Muscle of leg (tissue), 11 donors: ENCODE measurements around the gene IFNA8. TPM values are rescaled to one million over a fixed set of nuclear protein-coding genes. Genes with fewer than 3 reads are reported as not detected.

ENCODE experiments used
- DNase-seq: peaks from one replicate; pipeline ENCODE4 v3.0.0; 2013
- H3K27ac ChIP-seq: one replicate; pipeline ENCODE4 v1.5.1; 2013; ENCODE audit warnings: mild to moderate bottlenecking, low read length, control low read depth
- H3K27me3 ChIP-seq: one replicate; pipeline ENCODE4 v1.6.1; 2013; ENCODE audit warnings: low read length; ENCODE audit not compliant: control insufficient read depth, insufficient read depth
- H3K36me3 ChIP-seq: one replicate; pipeline ENCODE4 v1.6.1; 2013; ENCODE audit warnings: low read length; ENCODE audit not compliant: control insufficient read depth, insufficient read depth
- H3K4me1 ChIP-seq: one replicate; pipeline ENCODE4 v1.6.1; 2013; ENCODE audit warnings: low read length; ENCODE audit not compliant: control insufficient read depth, insufficient read depth
- H3K4me3 ChIP-seq: one replicate; pipeline ENCODE4 v1.5.1; 2013; ENCODE audit warnings: low read length, control low read depth
- H3K9me3 ChIP-seq: replicated peaks from 2 replicates; pipeline ENCODE4 v1.6.1; 2013; ENCODE audit warnings: low read depth, low read length; ENCODE audit not compliant: control insufficient read depth
- WGBS: methylation state at CpG from one replicate; pipeline ENCODE4 v1.1.5; 2013; ENCODE audit warnings: missing lambda C conversion rate; ENCODE audit not compliant: insufficient coverage; 5-methylcytosine and 5-hydroxymethylcytosine counted together
- polyA plus RNA-seq, 8 donors: library from polyadenylated mRNA; unstranded; fragments of 120-200 nt; gene quantifications; one replicate each; pipeline versions ENCODE4 v1.2.1 to v1.2.3, GENCODE V29; 2013; ENCODE audit warnings: inconsistent platforms in 1 of 8, low replicate concordance in 1 of 8; ENCODE audit not compliant: insufficient read length in 8 of 8, insufficient read depth in 1 of 8
- total RNA-seq: library from RNA; stranded (reverse); fragments of 120-200 nt; gene quantifications from one replicate; pipeline ENCODE4 v1.2.4, GENCODE V29; 2013

IFNA8 gene
- total and polyA plus RNA-seq, 9 donors = not detected

DNA sequence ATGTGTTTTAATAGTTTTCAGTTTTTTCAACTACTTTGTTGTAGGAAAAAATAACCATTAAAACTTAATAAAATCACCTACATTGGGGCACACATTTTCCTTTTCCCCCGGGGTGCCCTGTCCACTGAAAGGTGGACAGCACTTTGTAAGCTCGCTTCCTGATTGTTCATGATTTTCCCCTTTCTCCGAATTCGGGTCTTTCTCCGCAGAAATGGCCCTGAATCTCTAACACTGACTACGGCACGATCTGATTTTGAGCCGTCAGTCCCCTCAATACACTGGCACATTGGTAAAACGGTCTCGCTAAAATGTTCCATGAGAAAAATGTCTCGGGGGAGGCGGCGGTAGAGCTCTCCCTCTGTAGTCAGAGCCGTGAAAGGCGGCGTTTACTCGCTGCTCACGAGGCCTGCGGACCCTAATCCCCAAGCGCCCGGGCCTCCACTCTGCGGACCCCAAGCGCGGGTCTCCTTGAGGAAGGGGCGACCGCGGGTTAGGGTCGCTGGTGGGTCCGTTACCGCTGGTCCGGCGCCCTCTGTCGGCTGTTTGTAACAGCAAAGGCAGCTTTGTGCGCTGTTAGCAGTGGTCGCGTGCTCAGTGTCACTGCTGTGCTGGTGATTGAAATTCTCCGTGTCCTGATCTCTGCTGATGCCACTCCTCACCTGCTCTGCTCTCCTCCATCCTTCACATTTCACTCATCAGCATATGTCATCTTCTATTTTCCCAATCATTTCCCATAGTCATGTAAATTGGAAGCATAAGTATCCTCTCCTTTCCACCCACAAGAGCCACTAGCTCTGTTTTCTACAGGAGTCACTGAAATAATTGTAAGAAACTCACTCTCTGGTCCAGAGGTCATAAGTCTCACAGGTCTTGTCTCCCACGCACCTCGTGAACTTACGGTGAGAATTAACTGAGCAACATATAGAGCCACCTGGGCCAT, 12.9 kb upstream of the IFNA8 start:
- peaks cover 27% of the 10 kb centered on the region for H3K27me3 ChIP-seq
- H3K36me3 ChIP-seq = no peaks in the 10 kb centered on the region
- H3K9me3 ChIP-seq = no peaks in the 10 kb centered on the region
- 5% methylated on average over 34 of the region's 40 CpGs for WGBS
- peaks cover 3% of the 10 kb centered on the region for H3K4me1 ChIP-seq
- peak; percentile 46 for DNase-seq
- H3K4me3 ChIP-seq = peak overlapping the region; percentile 42
- H3K27ac ChIP-seq = no peak overlapping the region

DNA sequence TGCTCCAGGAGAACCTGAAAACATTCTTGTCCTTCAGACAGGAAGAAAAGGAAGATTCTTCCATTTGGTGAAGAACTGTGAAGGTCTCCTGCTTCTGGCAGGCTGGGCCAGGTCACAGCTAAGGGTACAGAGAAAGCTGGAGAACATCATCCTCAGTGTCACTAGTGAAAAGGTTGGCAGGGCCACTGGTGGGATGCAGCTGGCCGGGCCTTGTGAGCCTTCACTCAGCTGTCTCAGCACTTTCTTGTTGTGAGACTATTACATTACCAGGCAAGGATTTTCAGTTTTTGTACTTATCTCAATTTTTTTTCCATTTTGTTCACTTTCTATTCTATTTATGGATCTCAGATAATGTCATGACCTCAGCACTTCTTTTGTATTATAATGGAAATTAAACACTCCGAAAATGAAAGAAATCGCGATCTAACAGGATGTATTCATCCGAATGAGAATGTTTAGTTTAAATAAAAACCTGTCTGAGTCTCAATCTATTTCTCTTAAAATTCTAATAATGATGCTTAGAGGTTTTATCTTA, 9.9 kb upstream of the IFNA8 start:
- 60% methylated on average over 1 of the region's 5 CpGs for WGBS

DNA sequence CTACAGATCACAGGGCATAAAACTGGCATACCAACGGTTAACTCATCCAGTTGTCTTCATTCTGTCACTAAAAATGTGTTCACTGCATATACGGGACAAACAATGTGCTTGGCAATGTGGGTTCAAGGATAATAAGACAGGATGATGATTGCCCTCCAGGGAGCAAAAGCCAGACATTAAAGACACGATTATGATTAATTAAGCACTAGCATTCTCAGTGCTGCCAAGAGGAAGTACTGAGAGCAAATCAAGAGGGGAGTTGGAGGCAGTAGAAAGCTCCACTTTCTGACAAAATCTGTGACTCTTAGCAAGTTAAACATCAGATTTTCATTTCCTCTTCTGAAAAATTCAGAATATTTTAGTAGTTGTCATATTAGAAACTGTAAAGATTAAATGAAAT, 9.0 kb upstream of the IFNA8 start:
- Histone ChIP-seq H3K4me1 (peaks cover 12% of the 10 kb centered on the region), H3K9me3 (no peaks in the 10 kb centered on the region), H3K27me3 (peaks cover 29% of the 10 kb centered on the region), H3K27ac (no peak overlapping the region), H3K36me3 (no peaks in the 10 kb centered on the region), H3K4me3 (no peak overlapping the region)
- no peak for DNase-seq
- 14% methylated on average over 1 of the region's 3 CpGs for WGBS

More for the DNA sequence above, 9.9 kb upstream of the IFNA8 start:
- H3K9me3 ChIP-seq = no peaks in the 10 kb centered on the region
- H3K27ac ChIP-seq = no peak overlapping the region
- H3K27me3 ChIP-seq = peaks cover 29% of the 10 kb centered on the region
- H3K4me1 ChIP-seq = peaks cover 12% of the 10 kb centered on the region
- no peak for DNase-seq
- no peaks in the 10 kb centered on the region for H3K36me3 ChIP-seq
- no peak overlapping the region for H3K4me3 ChIP-seq

DNA sequence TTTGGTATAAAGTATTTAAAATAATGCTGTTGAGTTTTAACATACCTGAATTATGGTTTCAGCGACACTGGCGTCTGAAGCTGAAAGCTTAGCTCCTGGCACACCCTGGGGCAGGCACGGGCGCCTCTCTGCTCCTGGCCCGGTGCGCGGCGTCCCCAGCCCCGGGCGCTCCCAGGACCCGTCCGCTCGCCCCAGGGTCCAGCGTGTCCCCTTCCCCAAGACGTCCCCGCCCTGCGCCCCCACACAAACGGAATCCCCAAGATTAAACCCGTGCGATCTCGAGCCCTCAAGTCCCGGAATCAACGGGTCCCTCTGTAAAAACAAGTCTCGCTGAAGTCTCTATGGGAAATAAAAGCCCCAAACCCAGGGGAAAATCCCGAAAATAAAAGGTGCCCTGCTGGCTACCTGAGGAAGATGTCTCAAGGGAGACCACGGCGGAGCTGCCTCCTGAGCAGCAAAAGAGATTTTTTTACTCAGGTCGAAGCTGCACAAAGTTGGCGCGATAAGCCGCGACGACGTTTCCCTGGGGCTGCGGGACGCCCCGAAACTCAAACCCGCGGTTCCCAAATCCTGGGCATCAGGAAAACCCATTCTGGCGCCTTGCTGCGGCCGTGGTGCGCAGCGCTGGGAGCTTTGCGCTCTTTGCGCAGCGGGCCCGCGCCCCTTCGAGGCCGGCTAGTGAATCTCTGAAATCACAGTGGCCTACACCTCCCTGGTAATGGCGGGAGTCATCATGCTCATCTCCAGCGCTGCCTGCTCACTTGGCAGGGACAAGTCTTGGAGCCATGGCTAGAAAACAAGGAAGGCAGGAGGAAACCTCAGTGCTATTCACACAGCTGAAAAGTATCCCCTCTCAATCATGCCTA, 6.3 kb upstream of the IFNA8 start:
- WGBS = under 1% methylated on average over 46 of the region's 53 CpGs
- H3K4me1 ChIP-seq = peaks cover 8% of the 10 kb centered on the region
- H3K9me3 ChIP-seq = no peaks in the 10 kb centered on the region
- peak overlapping the region; percentile 18 for H3K4me3 ChIP-seq
- H3K36me3 ChIP-seq = no peaks in the 10 kb centered on the region
- peaks cover 20% of the 10 kb centered on the region for H3K27me3 ChIP-seq
- no peak for DNase-seq
- no peak overlapping the region for H3K27ac ChIP-seq

DNA sequence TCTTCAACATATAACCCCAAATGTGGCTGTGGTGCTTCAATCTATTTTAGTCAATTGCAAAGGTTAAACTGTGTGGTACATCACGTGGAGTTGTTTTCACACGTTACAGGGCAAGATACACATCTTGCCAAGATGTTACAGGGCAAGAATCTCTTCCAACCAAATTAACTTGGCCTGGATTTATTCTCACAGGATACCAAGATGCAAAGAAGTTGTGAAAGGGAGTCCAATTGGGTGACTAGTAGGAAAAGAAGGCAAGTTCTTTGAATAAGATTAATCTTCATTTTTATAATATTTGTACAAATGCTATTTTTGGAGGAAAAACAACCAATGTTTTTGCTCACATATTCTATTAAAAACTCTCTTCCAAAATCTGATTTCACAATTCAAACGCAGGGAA, 4.8 kb upstream of the IFNA8 start:
- H3K9me3 ChIP-seq = no peaks in the 10 kb centered on the region
- H3K27ac ChIP-seq = no peak overlapping the region
- no peak overlapping the region for H3K4me3 ChIP-seq
- DNase-seq = no peak
- no peaks in the 10 kb centered on the region for H3K36me3 ChIP-seq
- H3K4me1 ChIP-seq = peaks cover 8% of the 10 kb centered on the region
- no CpG with 5 or more reads among the region's 3 CpGs for WGBS
- peaks cover 18% of the 10 kb centered on the region for H3K27me3 ChIP-seq

DNA sequence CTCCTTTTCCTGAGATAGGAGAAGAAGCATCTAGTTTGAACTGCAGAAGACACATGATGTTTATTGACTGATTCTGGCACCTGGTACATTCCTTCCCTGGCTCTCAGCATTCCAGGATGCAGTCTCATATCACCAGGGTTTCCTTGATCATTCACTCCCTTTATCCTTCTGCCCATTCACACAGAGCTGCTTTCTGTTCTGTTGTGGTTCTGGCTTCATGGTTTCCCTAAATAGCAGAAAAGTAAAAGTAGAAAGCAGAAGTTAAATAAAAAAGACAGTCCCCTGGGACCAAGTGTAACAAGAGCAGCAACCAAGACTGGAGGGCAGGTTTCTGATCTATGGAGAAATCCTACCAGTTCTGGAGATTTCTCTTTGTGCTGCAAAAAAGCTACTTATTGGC, 3.2 kb downstream of the IFNA8 start:
- no peaks in the 10 kb centered on the region for H3K4me1 ChIP-seq
- no peaks in the 10 kb centered on the region for H3K9me3 ChIP-seq
- no peak overlapping the region for H3K4me3 ChIP-seq
- no peaks in the 10 kb centered on the region for H3K27me3 ChIP-seq
- H3K27ac ChIP-seq = no peak overlapping the region
- H3K36me3 ChIP-seq = no peaks in the 10 kb centered on the region
- no peak for DNase-seq

DNA sequence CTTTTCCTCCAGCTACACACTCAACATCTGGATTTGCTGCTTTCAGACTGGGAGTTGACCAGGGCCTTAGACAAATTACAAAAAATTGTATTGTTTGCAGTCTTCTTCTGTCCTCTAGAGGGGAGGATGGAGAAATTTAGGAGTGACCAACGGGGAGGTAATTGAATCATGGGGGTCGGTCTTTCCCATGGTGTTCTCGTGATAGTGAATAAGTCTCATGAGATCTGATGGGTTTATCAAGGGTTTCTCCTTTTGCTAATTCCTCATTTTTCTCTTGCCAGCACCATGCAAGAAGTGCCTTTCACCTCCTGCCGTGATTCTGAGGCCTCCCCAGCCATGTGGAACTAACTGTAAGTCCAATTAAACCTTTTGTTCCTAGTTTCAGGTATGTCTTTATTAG, 4.2 kb downstream of the IFNA8 start:
- Histone ChIP-seq H3K27me3 (no peaks in the 10 kb centered on the region), H3K4me1 (no peaks in the 10 kb centered on the region), H3K27ac (no peak overlapping the region), H3K36me3 (no peaks in the 10 kb centered on the region), H3K9me3 (no peaks in the 10 kb centered on the region), H3K4me3 (no peak overlapping the region)
- no CpG with 5 or more reads among the region's 4 CpGs for WGBS
- DNase-seq = no peak

DNA sequence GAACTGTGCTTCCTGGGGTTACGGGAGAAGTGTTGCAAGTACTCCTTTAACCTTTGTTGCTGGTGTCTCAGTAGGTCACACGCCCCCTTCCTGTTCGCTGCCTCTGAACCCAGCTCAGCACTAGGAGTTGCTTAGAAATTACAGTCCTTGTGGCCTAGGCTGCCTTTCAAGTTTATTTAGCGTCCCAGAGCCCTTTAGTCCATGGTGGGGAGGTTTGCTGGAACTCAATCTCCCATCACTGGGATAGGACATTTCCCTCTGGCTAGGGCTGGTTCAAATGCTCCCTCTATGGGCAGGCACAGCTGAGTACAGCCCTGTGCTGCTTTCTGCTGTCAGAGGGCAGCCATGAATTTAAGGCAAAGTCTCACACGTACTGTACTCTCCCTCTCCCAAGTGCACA, 4.7 kb downstream of the IFNA8 start:
- no peak overlapping the region for H3K27ac ChIP-seq
- no peak overlapping the region for H3K4me3 ChIP-seq
- H3K4me1 ChIP-seq = no peaks in the 10 kb centered on the region
- no peaks in the 10 kb centered on the region for H3K27me3 ChIP-seq
- no peaks in the 10 kb centered on the region for H3K36me3 ChIP-seq
- DNase-seq = no peak
- WGBS = 60% methylated on average over 3 of the region's 5 CpGs
- no peaks in the 10 kb centered on the region for H3K9me3 ChIP-seq

DNA sequence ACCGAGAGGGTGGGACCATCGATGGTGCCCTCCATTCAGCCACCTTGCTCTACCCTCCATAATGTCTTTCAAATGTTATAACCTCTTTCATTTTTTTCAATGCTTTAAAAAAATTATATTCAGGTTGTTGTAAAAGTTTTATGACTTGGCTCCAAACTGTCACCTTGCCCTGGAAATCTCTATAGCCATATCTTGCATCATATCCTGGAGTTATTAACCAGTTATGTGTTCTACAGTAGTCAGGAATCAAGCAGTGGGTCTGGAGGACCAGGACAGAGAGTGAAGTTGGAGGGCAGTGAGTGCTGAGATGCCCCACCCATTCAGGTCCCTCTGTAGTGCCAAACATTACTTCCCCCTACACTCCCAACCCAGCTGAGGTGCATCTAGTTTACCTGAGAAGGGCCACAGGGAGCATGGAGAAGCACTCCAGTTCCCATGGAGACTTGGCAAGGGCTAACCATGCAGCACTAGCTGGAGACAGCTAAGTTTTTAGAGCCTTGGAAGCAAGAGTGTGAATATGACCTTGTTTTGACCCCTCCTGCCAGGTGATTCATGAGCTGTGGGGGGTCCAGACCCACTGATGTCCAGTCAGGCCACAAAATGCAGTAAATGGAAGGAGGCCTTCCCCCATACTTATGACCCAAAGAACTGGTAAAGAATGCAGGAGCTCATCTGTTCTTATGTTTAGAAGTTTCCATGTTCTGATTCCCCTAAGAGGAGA, 5.5 kb downstream of the IFNA8 start:
- no peak overlapping the region for H3K27ac ChIP-seq
- no peaks in the 10 kb centered on the region for H3K4me1 ChIP-seq
- H3K36me3 ChIP-seq = no peaks in the 10 kb centered on the region
- no peak for DNase-seq
- WGBS = no CpG with 5 or more reads among the region's 2 CpGs
- H3K9me3 ChIP-seq = no peaks in the 10 kb centered on the region
- H3K27me3 ChIP-seq = no peaks in the 10 kb centered on the region
- no peak overlapping the region for H3K4me3 ChIP-seq
